PC-3 (cell line): ENCODE measurements around the gene TGFA. TPM values are rescaled to one million over a fixed set of nuclear protein-coding genes. Genes with fewer than 3 reads are reported as not detected.
"Not testable (repeated sequence)": the region's sequence is repeated elsewhere in the genome, so short reads cannot be mapped to it uniquely, and the experiment has no call there.

Experiments
- ATAC-seq: fragments of 200-7000 bp; cut with Tn5 transposase; 2 replicates; pipeline ENCODE4 v1.9.1; 2020; ENCODE audit warnings: mild to moderate bottlenecking, moderate library complexity
- BruUV-seq: library from RNA; stranded (reverse); fragments of 400-500 nt; replicated peaks from 2 replicates; lab custom pipeline; 2021; lab: Mats Ljungman, UMichigan
- CTCF ChIA-PET: fragments of 300-600 bp; sonication (Branson Sonifier 250); formaldehyde crosslinking; loops from one replicate; lab custom pipeline; 2022; ENCODE audit warnings: antibody characterized with exemption; lab: Charles Lee
- POLR2A ChIA-PET: fragments of 300-600 bp; sonication (Branson Sonifier 250); formaldehyde crosslinking; loops from one replicate; lab custom pipeline; 2022; ENCODE audit warnings: antibody characterized with exemption; ENCODE audit not compliant: unreplicated experiment; lab: Charles Lee
- DNase-seq: peaks from one replicate; pipeline ENCODE4 v3.0.0-alpha.2; 2015
- H2AFZ ChIP-seq: fragments of 300-600 bp; sonication (generic); 2 replicates; pipeline ENCODE4 v1.6.0; 2016; ENCODE audit warnings: antibody characterized with exemption, low read length
- H3F3A ChIP-seq: fragments of 300-600 bp; sonication (generic); one replicate; pipeline ENCODE4 v1.6.0; 2017; ENCODE audit warnings: antibody characterized with exemption, low read length, control low read depth, mild to moderate bottlenecking; ENCODE audit not compliant: unreplicated experiment
- H3K27ac ChIP-seq: fragments of 300-600 bp; sonication (generic); 2 replicates; pipeline ENCODE4 v1.5.1; 2016; ENCODE audit warnings: mild to moderate bottlenecking, low read length
- H3K27me3 ChIP-seq: fragments of 300-600 bp; sonication (generic); 2 replicates; pipeline ENCODE4 v1.6.1; 2016; ENCODE audit warnings: low read length, mixed read lengths
- H3K36me3 ChIP-seq: fragments of 300-600 bp; sonication (generic); 2 replicates; pipeline ENCODE4 v1.6.1; 2016; ENCODE audit warnings: low read depth, mixed run types, low read length, mixed read lengths
- H3K4me1 ChIP-seq: fragments of 300-600 bp; sonication (generic); 2 replicates; pipeline ENCODE4 v1.5.1; 2016; ENCODE audit warnings: low read length; ENCODE audit not compliant: insufficient read depth
- H3K4me2 ChIP-seq: fragments of 300-600 bp; sonication (generic); 2 replicates; pipeline ENCODE4 v1.6.0; 2016; ENCODE audit warnings: low read length
- H3K4me3 ChIP-seq: fragments of 300-600 bp; sonication (generic); 2 replicates; pipeline ENCODE4 v1.5.1; 2016; ENCODE audit warnings: mild to moderate bottlenecking, low read length, mixed read lengths
- H3K79me2 ChIP-seq: fragments of 300-600 bp; sonication (generic); 2 replicates; pipeline ENCODE4 v1.6.1; 2017; ENCODE audit warnings: low read length, mixed read lengths
- H3K9ac ChIP-seq: fragments of 300-600 bp; sonication (generic); 2 replicates; pipeline ENCODE4 v1.6.0; 2016; ENCODE audit warnings: mild to moderate bottlenecking, low read length
- H3K9me2 ChIP-seq: fragments of 300-600 bp; sonication (generic); replicated peaks from 2 replicates; pipeline ENCODE4 v1.6.1; 2016; ENCODE audit warnings: mixed run types, low read length, mixed read lengths
- H3K9me3 ChIP-seq: fragments of 300-600 bp; sonication (generic); 2 replicates; pipeline ENCODE4 v1.6.1; 2016; ENCODE audit warnings: low read length, mixed read lengths
- H4K20me1 ChIP-seq: fragments of 300-600 bp; sonication (generic); 2 replicates; pipeline ENCODE4 v1.6.1; 2016; ENCODE audit warnings: low read length, mixed read lengths
- CTCF ChIP-seq: fragments of 300-600 bp; sonication (generic); conservative IDR thresholded peaks from 2 replicates; pipeline ENCODE4 v1.5.1; 2017; ENCODE audit warnings: antibody characterized with exemption, low read depth, mild to moderate bottlenecking, low read length
- EZH2 ChIP-seq: fragments of 300-600 bp; sonication (generic); IDR thresholded peaks from one replicate; pipeline ENCODE4 v1.6.1; 2017; ENCODE audit warnings: antibody characterized with exemption, mild to moderate bottlenecking, low read length; ENCODE audit not compliant: unreplicated experiment
- EZH2phosphoT487 ChIP-seq: fragments of 300-600 bp; sonication (generic); IDR thresholded peaks from 2 replicates; pipeline ENCODE4 v1.6.1; 2018; ENCODE audit warnings: mild to moderate bottlenecking, antibody characterized with exemption, low read length, borderline replicate concordance
- intact Hi-C: fragments of 100-400 bp; cut with micrococcal nuclease; formaldehyde crosslinking; loops from 2 replicates; pipeline ENCODE4 v1.9.0; 2023
- total RNA-seq: library from RNA; depleted of rRNA; stranded (reverse); fragments of >200 nt; gene quantifications from 2 replicates; pipeline ENCODE4 v1.2.3, GENCODE V29; 2014

Gene TGFA
- total RNA-seq, 1 experiment from 2014 or later = 45.0 TPM

DNA sequence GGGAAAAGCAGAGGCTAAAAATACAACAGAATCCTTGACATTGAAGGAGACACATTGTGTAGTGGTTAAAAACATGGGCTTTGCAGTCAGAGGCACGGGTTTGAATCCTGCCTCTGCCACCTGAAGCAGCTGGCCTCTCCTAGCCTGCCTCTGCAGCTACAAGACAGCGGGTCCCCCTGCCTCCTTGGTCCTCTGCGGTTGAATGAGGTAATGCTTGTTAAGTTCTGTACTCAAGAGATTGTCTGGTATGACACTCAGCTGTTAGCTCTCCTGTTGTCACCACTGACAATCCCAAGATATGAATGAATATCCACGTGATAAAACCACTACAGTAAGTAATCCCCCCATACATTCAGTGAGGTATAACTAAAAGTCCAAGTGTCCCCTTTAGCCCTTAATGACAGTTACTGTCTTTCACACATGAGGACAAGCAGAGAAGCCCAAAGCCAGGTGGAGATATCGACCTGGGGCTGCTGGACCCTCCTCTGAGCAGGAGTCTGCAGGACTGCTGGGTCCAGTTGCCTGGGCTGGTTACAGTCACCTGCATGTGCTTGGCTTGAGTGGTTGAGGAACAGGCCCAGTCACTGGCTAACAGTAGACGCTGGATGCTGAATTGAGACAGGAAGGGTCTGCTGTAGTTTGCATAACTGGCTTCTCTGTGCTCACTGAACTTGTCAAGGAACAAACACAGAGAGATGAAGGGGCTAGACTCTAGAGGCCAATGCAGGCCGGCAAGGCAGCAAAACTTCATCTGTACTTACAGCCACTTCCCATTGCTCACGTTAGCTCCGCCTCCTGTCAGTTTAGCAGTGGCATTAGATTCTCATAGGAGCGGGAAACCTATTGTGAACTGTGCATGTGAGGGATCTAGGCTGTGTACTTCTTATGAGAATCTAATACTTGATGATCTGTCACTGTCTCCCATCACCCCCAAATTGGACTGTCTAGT, 85.5 kb downstream of the TGFA start:
- no peaks in the 10 kb centered on the region for H3K9me3 ChIP-seq
- peaks cover 4% of the 10 kb centered on the region; the same call in 1 of the 2 replicates for H3K79me2 ChIP-seq
- TF ChIP-seq CTCF (no peak), EZH2phosphoT487 (no peak), EZH2 (no peak)
- H3K27me3 ChIP-seq = no peaks in the 10 kb centered on the region
- H3K4me3 ChIP-seq = no peak overlapping the region
- no peak for ATAC-seq
- no peak for DNase-seq
- H4K20me1 ChIP-seq = no peaks in the 10 kb centered on the region
- H3K9ac ChIP-seq = no peak overlapping the region
- BruUV-seq = no TSS peak
- H2AFZ ChIP-seq = no peak overlapping the region
- intact Hi-C loops = no loop called here
- H3K9me2 ChIP-seq = no peaks in the 10 kb centered on the region
- H3F3A ChIP-seq = no peaks in the 10 kb centered on the region
- ChIA-PET POLR2A (no interaction called here), CTCF (no interaction called here)
- peaks cover 9% of the 10 kb centered on the region for H3K4me1 ChIP-seq
- peaks cover 15% of the 10 kb centered on the region; the same call in 1 of the 2 replicates for H3K36me3 ChIP-seq
- H3K4me2 ChIP-seq = no peak overlapping the region
- no peak overlapping the region for H3K27ac ChIP-seq

DNA sequence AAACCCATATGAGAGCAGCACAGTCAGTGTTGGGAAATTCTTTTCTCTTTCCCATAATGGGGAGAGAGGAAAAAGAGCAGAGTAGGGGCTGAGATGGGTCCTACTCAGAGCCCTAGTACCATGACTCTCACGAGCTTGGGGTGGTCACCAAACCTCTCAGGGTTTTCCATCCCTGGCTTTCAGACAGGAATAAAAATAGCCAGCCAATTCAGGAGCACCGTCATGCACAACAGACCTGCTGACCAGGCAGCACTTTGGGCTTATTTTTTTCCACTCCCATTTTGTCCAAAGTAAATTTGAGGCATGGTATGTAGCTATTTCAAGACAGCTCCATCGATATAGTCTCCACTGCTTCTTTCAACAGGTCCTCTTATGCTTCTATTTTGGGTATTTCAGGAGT, 86.4 kb downstream of the TGFA start:
- ChIA-PET POLR2A (no interaction called here), CTCF (no interaction called here)
- H3K27ac ChIP-seq = no peak overlapping the region
- H3K4me3 ChIP-seq = no peak overlapping the region
- TF ChIP-seq EZH2 (no peak), CTCF (no peak), EZH2phosphoT487 (no peak)
- H3K9me3 ChIP-seq = no peaks in the 10 kb centered on the region
- H3K9ac ChIP-seq = no peak overlapping the region
- no peak for ATAC-seq
- peaks cover 9% of the 10 kb centered on the region for H3K4me1 ChIP-seq
- intact Hi-C loops = no loop called here
- no peaks in the 10 kb centered on the region for H3K9me2 ChIP-seq
- H3K27me3 ChIP-seq = no peaks in the 10 kb centered on the region
- no peaks in the 10 kb centered on the region for H3F3A ChIP-seq
- H2AFZ ChIP-seq = no peak overlapping the region
- H3K79me2 ChIP-seq = peaks cover 4% of the 10 kb centered on the region; the same call in 1 of the 2 replicates
- H4K20me1 ChIP-seq = no peaks in the 10 kb centered on the region
- H3K4me2 ChIP-seq = no peak overlapping the region
- H3K36me3 ChIP-seq = peaks cover 22% of the 10 kb centered on the region; the same call in 1 of the 2 replicates
- no peak for DNase-seq
- no TSS peak for BruUV-seq

DNA sequence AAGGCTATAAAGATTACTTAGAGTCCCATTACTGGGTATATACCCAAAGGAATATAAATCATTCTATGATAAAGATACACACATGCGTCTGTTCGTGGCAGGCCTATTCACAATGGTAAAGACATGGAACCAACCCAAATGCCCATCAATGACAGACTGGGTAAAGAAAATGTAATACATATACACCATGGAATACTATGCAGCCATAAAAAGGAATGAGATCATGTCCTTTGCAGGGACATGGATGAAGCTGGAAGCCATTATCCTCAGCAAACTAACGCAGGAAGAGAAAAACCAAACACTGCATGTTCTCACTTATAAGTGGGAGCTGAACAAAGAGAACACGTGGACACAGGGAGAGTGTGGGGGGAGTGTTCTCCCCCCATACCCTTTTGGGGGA, 87.0 kb downstream of the TGFA start:
- H2AFZ ChIP-seq, H3K9ac ChIP-seq, POLR2A ChIA-PET, H3F3A ChIP-seq, H3K4me3 ChIP-seq, ATAC-seq, H4K20me1 ChIP-seq, DNase-seq, H3K79me2 ChIP-seq, H3K4me1 ChIP-seq, BruUV-seq, H3K27me3 ChIP-seq, intact Hi-C loops, H3K9me2 ChIP-seq, H3K9me3 ChIP-seq, H3K4me2 ChIP-seq, H3K27ac ChIP-seq, CTCF ChIA-PET: not testable (repeated sequence)
- peaks cover 27% of the 10 kb centered on the region; the same call in 1 of the 2 replicates for H3K36me3 ChIP-seq
